ENCODE data around the gene FPR2.

- TF ChIP-seq EZH2 (IDR thresholded peaks at IDR 0.05; ENCODE audit: insufficient read depth, low read length) (no peak), CTCF (IDR thresholded peaks at IDR 0.05; ENCODE audit: insufficient read depth, low read depth, low read length) (no peak)
Observed at GRCh38 chr19:51816711-51817110, 55.7 kb downstream of the FPR2 start.

Data from astrocyte (in vitro differentiated cells and primary cell).